Measurements from ENCODE around the gene RERG.

Gene RERG

DNA sequence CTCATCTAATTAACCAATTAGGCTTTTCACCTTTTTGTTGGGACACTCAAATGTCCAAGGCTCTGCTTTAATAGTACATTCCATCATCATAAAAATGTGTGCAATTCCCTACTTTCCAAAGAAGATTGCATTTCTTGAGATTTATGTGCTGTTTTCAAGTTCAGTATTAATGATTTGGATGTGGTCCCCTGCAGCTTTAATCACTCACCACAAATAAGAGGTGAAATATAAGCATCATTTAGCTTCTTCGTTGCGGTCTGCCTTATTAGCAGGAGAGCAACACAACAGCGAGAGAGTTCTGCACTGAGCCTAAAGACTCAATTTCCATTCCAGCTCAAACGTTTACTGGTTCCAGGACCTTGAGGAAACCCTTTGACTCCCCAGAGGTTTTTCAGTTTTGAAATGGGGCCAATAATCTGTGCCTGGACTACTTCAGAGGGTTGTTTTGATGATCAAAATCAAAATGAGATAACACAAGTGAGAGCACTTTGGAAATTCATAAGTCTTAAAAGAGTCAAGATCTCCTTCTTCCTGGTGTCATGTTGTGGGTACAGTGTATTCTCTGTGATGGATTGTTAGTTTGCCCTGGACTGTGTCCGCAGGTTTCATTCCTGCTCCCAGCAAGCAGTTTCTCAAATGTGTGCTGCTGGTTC lies 53.1 kb downstream of the RERG start:
- TF ChIP-seq, protein P1, sequence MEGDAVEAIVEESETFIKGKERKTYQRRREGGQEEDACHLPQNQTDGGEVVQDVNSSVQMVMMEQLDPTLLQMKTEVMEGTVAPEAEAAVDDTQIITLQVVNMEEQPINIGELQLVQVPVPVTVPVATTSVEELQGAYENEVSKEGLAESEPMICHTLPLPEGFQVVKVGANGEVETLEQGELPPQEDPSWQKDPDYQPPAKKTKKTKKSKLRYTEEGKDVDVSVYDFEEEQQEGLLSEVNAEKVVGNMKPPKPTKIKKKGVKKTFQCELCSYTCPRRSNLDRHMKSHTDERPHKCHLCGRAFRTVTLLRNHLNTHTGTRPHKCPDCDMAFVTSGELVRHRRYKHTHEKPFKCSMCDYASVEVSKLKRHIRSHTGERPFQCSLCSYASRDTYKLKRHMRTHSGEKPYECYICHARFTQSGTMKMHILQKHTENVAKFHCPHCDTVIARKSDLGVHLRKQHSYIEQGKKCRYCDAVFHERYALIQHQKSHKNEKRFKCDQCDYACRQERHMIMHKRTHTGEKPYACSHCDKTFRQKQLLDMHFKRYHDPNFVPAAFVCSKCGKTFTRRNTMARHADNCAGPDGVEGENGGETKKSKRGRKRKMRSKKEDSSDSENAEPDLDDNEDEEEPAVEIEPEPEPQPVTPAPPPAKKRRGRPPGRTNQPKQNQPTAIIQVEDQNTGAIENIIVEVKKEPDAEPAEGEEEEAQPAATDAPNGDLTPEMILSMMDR (IDR thresholded peaks at IDR 0.05; ENCODE audit: borderline replicate concordance, insufficient read depth, low read depth, low read length) = no peak
- H3K4me3 ChIP-seq (ENCODE audit: low read depth, low read length) = no peak overlapping the region

DNA sequence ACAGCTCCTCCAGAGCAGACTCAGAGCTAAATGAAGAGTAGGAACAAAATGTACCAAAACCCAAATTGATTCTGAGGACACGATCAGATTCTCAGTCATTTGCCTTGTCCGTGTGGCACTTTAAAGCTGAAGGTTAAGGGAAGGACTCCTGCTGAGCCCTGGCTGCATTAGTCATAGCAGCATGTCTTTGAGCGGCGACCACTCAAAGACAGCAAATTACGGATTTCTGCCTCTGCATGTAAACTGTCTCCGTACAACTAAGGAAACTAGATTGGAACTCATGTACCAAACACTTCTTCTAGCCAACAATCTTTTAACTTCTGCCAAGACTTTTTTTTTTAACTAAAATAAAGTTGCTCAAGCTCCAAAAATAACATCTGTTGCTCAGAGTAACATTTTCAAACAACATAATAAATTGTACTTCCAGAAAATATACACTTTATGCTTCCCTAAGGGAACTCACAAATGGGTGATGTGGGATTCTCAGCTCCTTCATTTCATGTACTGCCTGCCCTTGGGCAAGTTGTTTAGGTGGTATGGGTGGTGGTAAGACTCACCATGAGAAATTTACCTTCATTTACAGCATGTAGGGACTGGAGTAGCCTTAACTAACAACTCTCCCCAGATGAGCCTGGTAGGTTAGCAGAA lies 56.1 kb downstream of the RERG start:
- TF ChIP-seq, protein P1 (IDR thresholded peaks at IDR 0.05; ENCODE audit: borderline replicate concordance, insufficient read depth, low read depth, low read length) = no peak
- H3K4me3 ChIP-seq (ENCODE audit: low read depth, low read length) = no peak overlapping the region

DNA sequence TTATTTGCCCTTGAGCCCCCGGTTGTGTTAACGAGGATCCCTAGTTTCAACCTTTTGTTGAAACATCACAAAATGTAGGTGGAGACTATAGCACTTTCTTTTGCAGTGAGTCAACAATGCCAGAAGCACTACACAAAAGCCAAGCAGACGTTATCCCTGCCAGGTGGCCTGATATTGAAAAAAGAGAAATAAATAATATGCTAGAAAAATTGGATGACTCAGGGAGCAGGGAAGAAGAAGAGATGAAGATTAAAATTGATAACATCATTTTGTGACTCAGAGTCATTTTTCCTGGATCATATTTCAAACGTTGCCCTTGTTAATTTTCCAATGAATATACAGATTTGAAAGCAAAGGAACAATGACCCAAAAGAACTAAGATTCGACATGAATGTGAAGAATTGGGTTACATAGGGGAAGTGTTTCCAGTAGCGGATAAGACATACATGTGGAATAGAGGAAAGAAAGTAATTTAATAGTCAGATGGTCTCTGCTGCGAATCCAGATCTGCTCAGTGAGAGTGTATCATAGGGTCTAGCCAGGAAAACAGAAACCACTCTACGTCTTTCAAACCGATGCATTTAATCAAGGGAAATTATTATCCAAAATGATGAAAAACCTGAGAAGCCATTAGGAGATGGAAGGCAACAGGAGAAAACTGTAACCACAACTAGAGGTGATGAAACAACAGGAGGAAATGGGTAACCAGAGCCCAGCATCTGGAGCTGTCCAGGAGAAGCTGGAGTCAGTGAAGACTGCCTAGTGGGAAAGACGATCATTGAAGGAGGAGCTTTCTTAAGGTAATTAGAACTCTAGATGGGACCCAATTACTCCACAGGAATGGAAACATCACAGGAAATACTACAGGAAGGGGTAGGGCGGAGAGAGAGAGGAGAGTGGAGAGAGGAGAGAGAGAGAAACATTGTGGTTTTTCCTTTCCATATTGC lies 57.9 kb downstream of the RERG start:
- TF ChIP-seq, protein P1 (IDR thresholded peaks at IDR 0.05; ENCODE audit: borderline replicate concordance, insufficient read depth, low read depth, low read length) = no peak
- no peak overlapping the region for H3K4me3 ChIP-seq (ENCODE audit: low read depth, low read length)

DNA sequence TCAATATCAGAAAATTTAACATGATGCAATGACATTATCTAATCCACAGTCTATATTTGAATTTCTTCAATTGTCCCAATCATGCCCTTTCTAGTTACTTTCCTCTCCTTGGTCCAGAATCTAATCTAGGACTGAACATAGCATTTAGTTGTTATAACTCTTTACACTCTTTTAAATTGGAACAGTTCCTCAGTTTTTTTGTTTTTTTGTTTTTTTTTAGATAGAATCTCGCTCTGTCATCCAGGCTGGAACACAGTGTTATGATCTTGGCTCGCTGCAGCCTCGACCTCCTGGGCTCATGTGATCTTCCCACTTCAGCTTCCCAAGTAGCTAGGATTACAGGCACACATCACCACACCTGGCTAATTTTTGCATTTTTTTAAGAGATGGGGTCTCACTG lies 63.1 kb downstream of the RERG start:
- H3K4me3 ChIP-seq (ENCODE audit: low read depth, low read length) = no peak overlapping the region
- TF ChIP-seq, protein P1 (IDR thresholded peaks at IDR 0.05; ENCODE audit: borderline replicate concordance, insufficient read depth, low read depth, low read length) = no peak

DNA sequence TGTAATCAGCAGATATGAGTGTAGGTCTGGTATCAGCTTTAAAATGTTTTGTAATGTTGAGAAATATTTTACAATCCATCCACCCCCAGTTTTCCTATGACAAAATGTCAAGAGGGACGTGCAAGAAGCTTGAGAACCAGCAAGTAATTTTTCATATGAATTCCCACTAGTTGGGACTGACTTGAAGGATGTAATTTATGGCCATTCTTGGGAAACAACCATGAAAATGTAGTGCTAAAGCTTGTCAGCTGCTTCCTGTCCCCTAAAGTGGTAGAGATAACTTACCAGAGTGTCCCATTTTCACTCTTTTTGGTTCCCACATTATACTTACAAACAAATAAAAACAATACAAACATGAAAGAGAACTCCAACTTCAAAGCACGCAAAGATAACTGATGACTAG lies 63.9 kb downstream of the RERG start:
- TF ChIP-seq, protein P1 (IDR thresholded peaks at IDR 0.05; ENCODE audit: borderline replicate concordance, insufficient read depth, low read depth, low read length) = no peak
- no peak overlapping the region for H3K4me3 ChIP-seq (ENCODE audit: low read depth, low read length)

DNA sequence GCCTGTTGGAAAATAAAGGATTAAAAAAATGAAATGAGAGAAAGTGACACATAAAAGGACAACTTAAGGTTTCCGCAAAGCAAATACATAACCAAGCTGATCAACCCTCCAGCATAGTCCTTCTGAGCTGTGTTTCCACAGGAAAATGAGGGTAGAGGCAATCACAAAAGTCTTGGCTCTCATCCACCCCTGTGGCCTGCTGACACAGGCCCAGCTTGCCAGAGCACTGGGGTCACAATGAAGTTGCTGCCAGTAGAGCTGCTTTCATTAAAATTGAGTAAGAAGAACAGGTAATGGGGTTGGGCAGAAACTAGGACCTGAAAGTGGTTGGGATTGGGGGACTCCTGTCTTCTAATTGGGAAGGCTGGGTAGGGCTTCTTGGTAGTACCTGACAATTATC lies 65.9 kb downstream of the RERG start:
- TF ChIP-seq, protein P1 (IDR thresholded peaks at IDR 0.05; ENCODE audit: borderline replicate concordance, insufficient read depth, low read depth, low read length) = no peak
- H3K4me3 ChIP-seq (ENCODE audit: low read depth, low read length) = no peak overlapping the region
